Fibroblast of lung (primary cell): ENCODE results near the gene SGK1. TPM values are rescaled to one million over a fixed set of nuclear protein-coding genes. Genes with fewer than 3 reads are reported as not detected.

ENCODE experiments used
- DNase-seq, 2 donors: peaks; one replicate each; pipeline versions ENCODE4 v3.0.0 to v3.0.0-alpha.2; 2010; ENCODE audit warnings: low read depth in 2 of 2
- H2AFZ ChIP-seq: 2 replicates; pipeline ENCODE4 v1.5.1; 2012; ENCODE audit warnings: low read length, control low read depth, inconsistent platforms
- H3K27ac ChIP-seq: 2 replicates; pipeline ENCODE4 v1.5.1; 2011; ENCODE audit warnings: low read length, control low read depth; ENCODE audit not compliant: insufficient read depth
- H3K27me3 ChIP-seq: 2 replicates; pipeline ENCODE4 v1.5.1; 2011; ENCODE audit warnings: mild to moderate bottlenecking, low read length; ENCODE audit not compliant: control insufficient read depth, insufficient read depth
- H3K36me3 ChIP-seq: 2 replicates; pipeline ENCODE4 v1.5.1; 2011; ENCODE audit warnings: low read length; ENCODE audit not compliant: control insufficient read depth, insufficient read depth
- H3K4me1 ChIP-seq: 2 replicates; pipeline ENCODE4 v1.5.1; 2011; ENCODE audit warnings: low read length; ENCODE audit not compliant: control insufficient read depth, insufficient read depth; ENCODE audit errors: extremely low read depth
- H3K4me2 ChIP-seq: 2 replicates; pipeline ENCODE4 v1.5.1; 2011; ENCODE audit warnings: low read length, control low read depth; ENCODE audit not compliant: insufficient read depth; ENCODE audit errors: extremely low read depth
- H3K4me3 ChIP-seq, 4 experiments: fragments of 200-600 bp in 1 of 4; sonication (generic) in 1 of 4; replicated peaks in 1 of 4; 2 replicates each; pipeline ENCODE4 v1.5.1; 2011 to 2016; ENCODE audit warnings: low read length in 4 of 4, low read depth in 3 of 4, mild to moderate bottlenecking in 3 of 4, control low read depth in 2 of 4, inconsistent platforms in 1 of 4, mixed read lengths in 1 of 4; ENCODE audit not compliant: insufficient read depth in 1 of 4; ENCODE audit errors: control extremely low read depth in 1 of 4
- H3K79me2 ChIP-seq: 2 replicates; pipeline ENCODE4 v1.5.1; 2012; ENCODE audit warnings: mild to moderate bottlenecking, low read length, inconsistent platforms; ENCODE audit not compliant: control insufficient read depth, insufficient read depth
- H3K9ac ChIP-seq: 2 replicates; pipeline ENCODE4 v1.5.1; 2011; ENCODE audit warnings: mild to moderate bottlenecking, low read length, control low read depth; ENCODE audit not compliant: insufficient read depth
- H3K9me3 ChIP-seq: 2 replicates; pipeline ENCODE4 v1.5.1; 2012; ENCODE audit warnings: low read depth, low read length; ENCODE audit not compliant: control insufficient read depth, insufficient read depth
- H4K20me1 ChIP-seq: 2 replicates; pipeline ENCODE4 v1.5.1; 2011; ENCODE audit warnings: low read length; ENCODE audit not compliant: control insufficient read depth, insufficient read depth; ENCODE audit errors: extremely low read depth
- CTCF ChIP-seq, 2 donors: IDR thresholded peaks in 1 of 2; conservative IDR thresholded peaks in 1 of 2; 1 replicate in 1 of 2; 2 replicates in 1 of 2; pipeline ENCODE4 v1.5.1; 2011 to 2012; ENCODE audit warnings: low read length in 2 of 2, control low read depth in 1 of 2, inconsistent platforms in 1 of 2, low read depth in 1 of 2, mild to moderate bottlenecking in 1 of 2
- EZH2 ChIP-seq: IDR thresholded peaks from 2 replicates; pipeline ENCODE4 v1.5.1; 2012; ENCODE audit warnings: low read length, control low read depth, mild to moderate bottlenecking; ENCODE audit errors: missing control alignments
- polyA plus RNA-seq, 2 donors: library from polyadenylated mRNA; depleted of rRNA in 1 of 2; stranded (reverse) in 1 of 2; unstranded in 1 of 2; fragments of >200 nt; gene quantifications; 2 replicates each; pipeline ENCODE4 v1.2.1, GENCODE V29; 2011 to 2012; ENCODE audit warnings: missing spikeins in 1 of 2
- total RNA-seq: library from RNA; depleted of rRNA; stranded (reverse); fragments of >200 nt; gene quantifications from 2 replicates; pipeline ENCODE4 v1.2.1, GENCODE V29; 2014

Gene SGK1
- total and polyA plus RNA-seq, 2 donors (not counting 1 experiment from before 2014, with no cell fraction given) = 132 to 154 TPM

DNA sequence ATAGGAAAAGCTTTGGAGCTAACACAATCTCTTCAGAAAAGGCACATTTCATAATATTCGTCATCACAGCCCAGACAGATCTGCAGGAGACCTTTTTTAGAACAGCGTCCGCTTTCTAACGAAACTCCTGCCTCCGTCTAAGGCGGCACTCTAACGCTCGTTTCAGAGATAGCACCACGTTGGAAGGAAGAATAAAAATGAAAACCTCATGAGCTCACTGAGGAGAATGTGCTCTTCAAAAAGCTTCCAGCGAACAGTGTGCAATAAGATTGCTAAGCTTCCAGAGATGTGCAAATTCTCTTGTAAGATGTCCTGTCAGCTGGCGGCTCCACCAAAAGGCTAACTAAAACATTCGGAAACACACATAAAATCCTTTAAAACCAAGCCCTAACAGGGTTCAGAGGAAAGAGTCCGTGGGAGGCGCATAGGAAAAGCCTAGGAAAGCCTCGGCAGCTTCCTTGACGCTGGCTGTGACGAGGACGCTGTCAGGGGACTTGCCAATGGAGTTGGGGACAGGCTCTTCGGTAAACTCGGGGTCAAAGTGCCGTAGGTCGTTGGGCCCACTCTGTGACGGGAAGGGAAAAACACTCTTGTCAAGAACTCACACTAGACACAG is 147.9 kb downstream of the SGK1 start:
- DNase-seq = peak in 1 of 2 donors; percentile 15
- H3K4me3 ChIP-seq = peak overlapping the region in 2 of 4 experiments; percentile 6 to 97
- H2AFZ ChIP-seq = no peak overlapping the region
- H3K79me2 ChIP-seq = peaks cover 33% of the 10 kb centered on the region
- no peak for TF ChIP-seq CTCF (conservative IDR thresholded peaks at IDR 0.05 in 1 of 2, IDR thresholded peaks at IDR 0.05 in 1 of 2; ENCODE audit: low read depth in 1 of 2, low read length in 2 of 2)
- no peak for TF ChIP-seq EZH2
- no peak overlapping the region for H3K9ac ChIP-seq
- peaks cover 2% of the 10 kb centered on the region for H3K4me1 ChIP-seq
- peaks cover 26% of the 10 kb centered on the region for H3K36me3 ChIP-seq
- no peaks in the 10 kb centered on the region for H4K20me1 ChIP-seq
- H3K4me2 ChIP-seq = peak overlapping the region; percentile 40
- H3K9me3 ChIP-seq = no peaks in the 10 kb centered on the region
- no peak overlapping the region for H3K27ac ChIP-seq
- no peaks in the 10 kb centered on the region for H3K27me3 ChIP-seq

DNA sequence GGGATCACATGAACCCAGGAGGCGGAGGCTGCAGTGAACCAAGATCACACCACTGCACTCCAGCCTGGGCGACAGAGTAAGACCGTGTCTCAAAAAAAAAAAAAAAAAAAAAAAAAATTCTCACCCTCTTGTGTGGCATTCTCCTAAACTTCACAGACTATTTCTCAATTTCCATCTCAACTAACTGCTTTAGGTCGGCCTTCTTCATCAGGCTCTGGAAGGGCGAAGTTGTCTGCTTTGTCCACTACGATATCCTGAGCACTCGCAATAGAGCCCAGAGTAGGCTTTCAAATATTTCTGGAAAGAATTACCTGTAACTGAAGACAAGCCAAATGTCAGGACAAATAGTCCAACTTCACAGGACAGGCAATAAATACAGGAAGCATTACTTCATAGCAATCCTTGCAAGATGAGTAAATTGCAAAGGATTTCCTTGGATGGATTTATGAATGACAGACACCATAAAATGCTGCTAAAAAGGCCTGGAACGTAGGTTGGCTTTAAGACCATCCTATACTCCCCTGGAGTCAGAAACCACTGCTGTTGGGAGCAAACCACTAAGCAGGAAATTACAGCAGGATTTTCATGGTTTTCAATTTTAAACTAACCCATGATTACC is 149.2 kb downstream of the SGK1 start:
- Histone ChIP-seq H3K4me1 (peaks cover 2% of the 10 kb centered on the region), H3K4me3 (peak overlapping the region in 1 of 4 experiments; percentile 28), H2AFZ (no peak overlapping the region), H3K27me3 (no peaks in the 10 kb centered on the region), H3K9me3 (no peaks in the 10 kb centered on the region), H3K9ac (no peak overlapping the region), H3K27ac (no peak overlapping the region), H4K20me1 (no peaks in the 10 kb centered on the region), H3K36me3 (peaks cover 26% of the 10 kb centered on the region), H3K4me2 (no peak overlapping the region), H3K79me2 (peaks cover 23% of the 10 kb centered on the region)
- peak in 1 of 2 donors; percentile 27 for DNase-seq
- no peak for TF ChIP-seq EZH2
- TF ChIP-seq CTCF (conservative IDR thresholded peaks at IDR 0.05 in 1 of 2, IDR thresholded peaks at IDR 0.05 in 1 of 2; ENCODE audit: low read depth in 1 of 2, low read length in 2 of 2) = no peak

DNA sequence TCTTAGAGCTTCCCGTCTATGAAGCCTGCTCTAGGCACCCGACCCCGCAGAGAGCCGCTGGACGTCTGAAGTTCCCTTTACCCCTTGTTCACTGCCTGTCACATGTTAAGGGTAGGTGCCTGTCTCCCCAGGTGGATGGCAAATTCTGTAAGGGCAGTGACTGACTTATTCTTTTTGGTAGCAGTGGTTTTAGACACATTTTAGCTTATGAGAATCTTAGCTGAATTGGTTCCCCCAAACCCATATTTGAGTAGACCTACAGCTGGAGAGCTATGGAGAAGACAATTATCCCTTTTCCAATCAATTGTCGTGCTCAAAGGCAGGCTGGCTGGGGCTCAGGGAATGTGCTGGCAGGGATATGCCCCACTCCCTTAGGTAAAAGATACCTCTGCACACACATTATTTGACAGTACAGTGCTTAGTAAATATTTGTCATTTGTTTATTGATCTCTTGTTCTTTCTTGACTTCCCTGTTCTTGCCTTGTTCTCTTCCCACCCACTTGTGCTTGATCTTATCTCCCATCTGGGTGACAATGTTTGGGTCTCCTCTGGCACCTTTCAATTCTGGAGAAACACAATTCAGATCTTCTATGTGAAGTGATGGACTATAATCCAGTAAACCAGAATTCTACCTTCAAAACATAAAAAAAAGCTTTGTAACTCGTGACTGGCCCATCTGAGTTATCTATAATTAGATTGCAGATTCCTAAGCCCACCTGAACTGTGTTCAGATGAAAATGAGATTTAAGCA is 151.2 kb downstream of the SGK1 start:
- Histone ChIP-seq H3K27ac (no peak overlapping the region), H3K79me2 (peaks cover 3% of the 10 kb centered on the region), H3K4me2 (no peak overlapping the region), H3K4me3 (no peak overlapping the region), H3K27me3 (no peaks in the 10 kb centered on the region), H2AFZ (no peak overlapping the region), H3K36me3 (peaks cover 16% of the 10 kb centered on the region), H4K20me1 (no peaks in the 10 kb centered on the region), H3K9me3 (no peaks in the 10 kb centered on the region), H3K4me1 (no peaks in the 10 kb centered on the region), H3K9ac (no peak overlapping the region)
- no peak for DNase-seq
- TF ChIP-seq CTCF (conservative IDR thresholded peaks at IDR 0.05 in 1 of 2, IDR thresholded peaks at IDR 0.05 in 1 of 2; ENCODE audit: low read depth in 1 of 2, low read length in 2 of 2) (no peak), EZH2 (no peak)
